ENCODE results near the gene DNAJC17. TPM values are rescaled to one million over a fixed set of nuclear protein-coding genes. Genes with fewer than 3 reads are reported as not detected.

DNAJC17 gene
- total RNA-seq, 1 donor from 2014 or later, result 29.1 TPM

GRCh38 chr15:40743921-40744814 is 63.1 kb downstream of the DNAJC17 start:
- no peak for DNase-seq (ENCODE audit: low spot score)
- TF ChIP-seq CTCF (IDR thresholded peaks at IDR 0.05), result no peak
- peaks cover 7% of the 10 kb centered on the region for H3K4me1 Mint-ChIP-seq (ENCODE audit: low read depth)
- H3K4me3 Mint-ChIP-seq (ENCODE audit: unreplicated experiment), result no peak overlapping the region
- no peaks in the 10 kb centered on the region for H3K9me3 Mint-ChIP-seq (ENCODE audit: low read depth)
- H3K27ac Mint-ChIP-seq (ENCODE audit: unreplicated experiment), result peak overlapping the region; percentile 45
- H3K27me3 Mint-ChIP-seq (ENCODE audit: low read depth), result no peaks in the 10 kb centered on the region
- peaks cover 16% of the 10 kb centered on the region for H3K36me3 Mint-ChIP-seq (ENCODE audit: low read depth)

GRCh38 chr15:40743485-40743901 is 63.8 kb downstream of the DNAJC17 start:
- no peak for TF ChIP-seq CTCF (IDR thresholded peaks at IDR 0.05)
- H3K27ac Mint-ChIP-seq (ENCODE audit: unreplicated experiment), result peak overlapping the region; percentile 45
- no peak for DNase-seq (ENCODE audit: low spot score)
- H3K27me3 Mint-ChIP-seq (ENCODE audit: low read depth), result no peaks in the 10 kb centered on the region
- H3K4me1 Mint-ChIP-seq (ENCODE audit: low read depth), result peaks cover 7% of the 10 kb centered on the region
- no peak overlapping the region for H3K4me3 Mint-ChIP-seq (ENCODE audit: unreplicated experiment)
- no peaks in the 10 kb centered on the region for H3K9me3 Mint-ChIP-seq (ENCODE audit: low read depth)
- peaks cover 16% of the 10 kb centered on the region for H3K36me3 Mint-ChIP-seq (ENCODE audit: low read depth)

GRCh38 chr15:40739854-40740253 is 67.4 kb downstream of the DNAJC17 start:
- Mint-ChIP-seq H3K9me3 (ENCODE audit: low read depth) (no peaks in the 10 kb centered on the region), H3K36me3 (ENCODE audit: low read depth) (peaks cover 24% of the 10 kb centered on the region), H3K4me1 (ENCODE audit: low read depth) (no peaks in the 10 kb centered on the region), H3K27ac (ENCODE audit: unreplicated experiment) (no peak overlapping the region), H3K27me3 (ENCODE audit: low read depth) (no peaks in the 10 kb centered on the region), H3K4me3 (ENCODE audit: unreplicated experiment) (no peak overlapping the region)
- DNase-seq (ENCODE audit: low spot score), result no peak
- TF ChIP-seq CTCF (IDR thresholded peaks at IDR 0.05), result peak; percentile 14

GRCh38 chr15:40739047-40739446 is 68.2 kb downstream of the DNAJC17 start:
- Mint-ChIP-seq H3K9me3 (ENCODE audit: low read depth) (no peaks in the 10 kb centered on the region), H3K27me3 (ENCODE audit: low read depth) (no peaks in the 10 kb centered on the region), H3K27ac (ENCODE audit: unreplicated experiment) (no peak overlapping the region), H3K4me3 (ENCODE audit: unreplicated experiment) (no peak overlapping the region), H3K36me3 (ENCODE audit: low read depth) (peaks cover 20% of the 10 kb centered on the region), H3K4me1 (ENCODE audit: low read depth) (no peaks in the 10 kb centered on the region)
- DNase-seq (ENCODE audit: low spot score), result no peak
- TF ChIP-seq CTCF (IDR thresholded peaks at IDR 0.05), result no peak

- no peak for DNase-seq (ENCODE audit: low spot score)
- H3K27ac Mint-ChIP-seq (ENCODE audit: unreplicated experiment), result no peak overlapping the region
- H3K36me3 Mint-ChIP-seq (ENCODE audit: low read depth), result peaks cover 16% of the 10 kb centered on the region
- H3K27me3 Mint-ChIP-seq (ENCODE audit: low read depth), result no peaks in the 10 kb centered on the region
- TF ChIP-seq CTCF (IDR thresholded peaks at IDR 0.05), result no peak
- no peak overlapping the region for H3K4me3 Mint-ChIP-seq (ENCODE audit: unreplicated experiment)
- H3K9me3 Mint-ChIP-seq (ENCODE audit: low read depth), result no peaks in the 10 kb centered on the region
- H3K4me1 Mint-ChIP-seq (ENCODE audit: low read depth), result no peaks in the 10 kb centered on the region
Observed at GRCh38 chr15:40737048-40737447, 70.2 kb downstream of the DNAJC17 start.

All from chondrocyte (in vitro differentiated cells).